GM12878 (cell line): ENCODE results near the gene SLX9. TPM values are rescaled to one million over a fixed set of nuclear protein-coding genes. Genes with fewer than 3 reads are reported as not detected.

ENCODE experiments used
- ATAC-seq: fragments of 200-7000 bp; cut with Tn5 transposase; 3 replicates; pipeline ENCODE4 v1.9.1; 2020; ENCODE audit warnings: mild to moderate bottlenecking, moderate library complexity
- BruUV-seq: library from RNA; stranded (reverse); fragments of 400-500 nt; replicated peaks from 2 replicates; lab custom pipeline; 2021; lab: Mats Ljungman, UMichigan
- CTCF ChIA-PET: fragments of 300-600 bp; sonication (Branson Sonifier 250); formaldehyde crosslinking; extraction: SDS; loops from one replicate; lab custom pipeline; 2021; ENCODE audit warnings: inconsistent platforms; lab: Yijun Ruan, JAX
- POLR2A ChIA-PET: fragments of 350-600 bp; formaldehyde crosslinking; extraction: SDS; loops from one replicate; lab custom pipeline; 2021; ENCODE audit warnings: inconsistent platforms; lab: Charles Lee
- RAD21 ChIA-PET: fragments of 300-600 bp; sonication (Branson Sonifier 250); formaldehyde crosslinking; loops from one replicate; lab custom pipeline; 2023; ENCODE audit warnings: antibody characterized with exemption; ENCODE audit not compliant: unreplicated experiment; lab: Charles Lee
- SMC1A ChIA-PET: fragments of 300-600 bp; sonication (Branson Sonifier 250); formaldehyde crosslinking; loops from one replicate; lab custom pipeline; 2023; ENCODE audit not compliant: unreplicated experiment, uncharacterized antibody; lab: Charles Lee
- DNase-seq: peaks from one replicate; pipeline ENCODE4 v3.0.0-alpha.2; 2011; ENCODE audit warnings: low read depth, low spot score
- FAIRE-seq: peaks from 3 replicates; lab custom pipeline; 2011; peaks lifted over from hg19 to GRCh38; lab: Jason Lieb, UNC
- H2AFZ ChIP-seq: 2 replicates; pipeline ENCODE4 v1.6.0; 2011; ENCODE audit warnings: low read depth, low read length, control low read depth; ENCODE audit not compliant: control insufficient read depth
- H3K27ac ChIP-seq: 2 replicates; pipeline ENCODE4 v1.5.1; 2011; ENCODE audit warnings: control low read depth; ENCODE audit not compliant: control insufficient read depth, insufficient read depth
- H3K27me3 ChIP-seq, 2 experiments: replicated peaks in 1 of 2; 2 replicates each; pipeline versions ENCODE4 v1.6.0 to v1.6.1; 2011; ENCODE audit warnings: low read length in 1 of 2; ENCODE audit not compliant: control insufficient read depth in 2 of 2, insufficient read depth in 2 of 2
- H3K36me3 ChIP-seq, 2 experiments: 2 replicates each; pipeline ENCODE4 v1.5.1; 2011; ENCODE audit warnings: low read length in 1 of 2; ENCODE audit not compliant: control insufficient read depth in 2 of 2, insufficient read depth in 2 of 2
- H3K4me1 ChIP-seq: 2 replicates; pipeline ENCODE4 v1.6.1; 2011; ENCODE audit warnings: mild to moderate bottlenecking, low read length, moderate library complexity, mixed read lengths; ENCODE audit not compliant: control insufficient read depth, insufficient read depth
- H3K4me2 ChIP-seq: 2 replicates; pipeline ENCODE4 v1.6.0; 2011; ENCODE audit warnings: control low read depth; ENCODE audit not compliant: control insufficient read depth, insufficient read depth
- H3K4me3 ChIP-seq: fragments of 200-600 bp; sonication (generic); 2 replicates; pipeline ENCODE4 v1.5.1; 2016
- H3K79me2 ChIP-seq: 2 replicates; pipeline ENCODE4 v1.6.0; 2011; ENCODE audit warnings: low read length; ENCODE audit not compliant: control insufficient read depth, insufficient read depth
- H3K9ac ChIP-seq: 2 replicates; pipeline ENCODE4 v1.8.0; 2011; ENCODE audit warnings: low read length, control low read depth, mixed read lengths; ENCODE audit not compliant: control insufficient read depth, insufficient read depth
- H3K9me3 ChIP-seq: replicated peaks from 3 replicates; pipeline ENCODE4 v1.5.1; 2011; ENCODE audit warnings: mild to moderate bottlenecking, low read length; ENCODE audit not compliant: control insufficient read depth, insufficient read depth
- H4K20me1 ChIP-seq: 2 replicates; pipeline ENCODE4 v1.6.0; 2011; ENCODE audit not compliant: control insufficient read depth, insufficient read depth
- ATF3 ChIP-seq: IDR thresholded peaks from 2 replicates; pipeline ENCODE4 v1.6.1; 2011; ENCODE audit warnings: low read depth, mild to moderate bottlenecking, low read length, moderate library complexity, borderline replicate concordance; ENCODE audit errors: extremely low read depth
- BACH1 ChIP-seq: fragments of 450-650 bp; IDR thresholded peaks from 2 replicates; pipeline ENCODE4 v1.6.1; 2017; ENCODE audit warnings: mild to moderate bottlenecking, borderline replicate concordance
- CHD2 ChIP-seq: IDR thresholded peaks from 2 replicates; pipeline ENCODE4 v1.6.1; 2011; ENCODE audit warnings: low read depth, low read length, improper control_type of control experiment, borderline replicate concordance
- CREB1 ChIP-seq: IDR thresholded peaks from 2 replicates; pipeline ENCODE4 v1.6.1; 2012; ENCODE audit warnings: low read depth, mild to moderate bottlenecking, inconsistent platforms
- EP300 ChIP-seq, 2 experiments: fragments of 150-350 bp in 1 of 2; IDR thresholded peaks; 2 replicates each; pipeline ENCODE4 v1.6.1; 2011 to 2012; ENCODE audit warnings: low read depth in 2 of 2, low read length in 2 of 2, borderline replicate concordance in 1 of 2, improper control_type of control experiment in 1 of 2, inconsistent platforms in 1 of 2; ENCODE audit not compliant: control insufficient read depth in 1 of 2
- JUNB ChIP-seq: IDR thresholded peaks from 2 replicates; pipeline ENCODE4 v1.6.1; 2016; ENCODE audit warnings: antibody characterized with exemption, mild to moderate bottlenecking
- JUND ChIP-seq: IDR thresholded peaks from 2 replicates; pipeline ENCODE4 v1.6.1; 2012; ENCODE audit warnings: low read depth, mild to moderate bottlenecking, low read length, improper control_type of control experiment, moderate library complexity
- PML ChIP-seq: IDR thresholded peaks from 2 replicates; pipeline ENCODE4 v1.6.1; 2012; ENCODE audit warnings: low read length, inconsistent platforms
- POU2F2 ChIP-seq: IDR thresholded peaks from 3 replicates; pipeline ENCODE4 v1.6.1; 2011; ENCODE audit warnings: low read depth, mild to moderate bottlenecking, low read length, borderline replicate concordance
- RFX5 ChIP-seq: IDR thresholded peaks from 2 replicates; pipeline ENCODE4 v1.6.1; 2011; ENCODE audit warnings: low read depth, low read length, improper control_type of control experiment
- SMARCA5 ChIP-seq: fragments of 450-650 bp; IDR thresholded peaks from 2 replicates; pipeline ENCODE4 v1.6.1; 2017; ENCODE audit warnings: mild to moderate bottlenecking
- SP1 ChIP-seq: IDR thresholded peaks from one replicate; pipeline ENCODE4 v1.6.1; 2011; ENCODE audit warnings: low read depth, low read length
- SUZ12 ChIP-seq: fragments of 200-600 bp; sonication (generic); IDR thresholded peaks from one replicate; pipeline ENCODE4 v1.6.1; 2018; ENCODE audit warnings: antibody characterized with exemption, mild to moderate bottlenecking; ENCODE audit not compliant: unreplicated experiment
- ZNF24 ChIP-seq: fragments of 450-650 bp; IDR thresholded peaks from 2 replicates; pipeline ENCODE4 v1.6.1; 2017; ENCODE audit warnings: antibody characterized with exemption, mild to moderate bottlenecking
- ZNF592 ChIP-seq: fragments of 450-650 bp; IDR thresholded peaks from 2 replicates; pipeline ENCODE4 v1.6.1; 2017; ENCODE audit warnings: mild to moderate bottlenecking, moderate library complexity
- WGBS: methylation state at CpG from one replicate; pipeline ENCODE4 v1.1.6; 2016; ENCODE audit warnings: low lambda C conversion rate; ENCODE audit not compliant: insufficient replicate concordance, insufficient coverage; ENCODE audit errors: missing lambda C conversion rate; 5-methylcytosine and 5-hydroxymethylcytosine counted together
- in situ Hi-C: fragments of 300-500 bp; cut with MboI; formaldehyde crosslinking; loops from 9 replicates; pipeline ENCODE4 v1.14.3; 2018; ENCODE audit warnings: mixed read lengths
- intact Hi-C: fragments of 100-400 bp; cut with micrococcal nuclease; formaldehyde crosslinking; loops from one replicate; pipeline ENCODE4 v1.14.2; 2022; ENCODE audit not compliant: unreplicated experiment
- polyA plus RNA-seq, 11 experiments: library from polyadenylated mRNA; depleted of rRNA in 4 of 11; unstranded in 6 of 11; stranded (reverse) in 5 of 11; fragments of >200 nt; fragmentation: Nextera tagmentation in 4 of 11; fragmentation: Illumina TruSeq in 1 of 11; extraction: Ambion mirVana in 4 of 11; extraction: Trizol in 1 of 11; gene quantifications; 1 replicate in 1 of 11; 2 replicates in 10 of 11; pipeline versions ENCODE4 v1.2.1 to v1.2.3, GENCODE V29; 2011 to 2016; ENCODE audit warnings: inconsistent platforms in 2 of 11, missing spikeins in 2 of 11, low read depth in 1 of 11
- total RNA-seq, 4 experiments: library from RNA; depleted of rRNA in 3 of 4; stranded (reverse); fragments of >200 nt in 3 of 4; fragmentation: Illumina TruSeq in 1 of 4; extraction: Trizol in 1 of 4; gene quantifications; 2 replicates each; pipeline versions ENCODE4 v1.2.1 to v1.2.3, GENCODE V29; 2013 to 2021
- TF ChIP-seq, protein P1 (sequence below): IDR thresholded peaks from 2 replicates; pipeline ENCODE4 v1.6.1; 2011; ENCODE audit warnings: mild to moderate bottlenecking, low read depth, low read length, moderate library complexity; ENCODE audit not compliant: insufficient replicate concordance

SLX9 gene
- total and polyA plus RNA-seq, 10 of the 15 experiments (the other 5 are each of a cell fraction or from before 2014, with no cell fraction given), result 0.69 to 81.3 (median 33.9) TPM

DNA sequence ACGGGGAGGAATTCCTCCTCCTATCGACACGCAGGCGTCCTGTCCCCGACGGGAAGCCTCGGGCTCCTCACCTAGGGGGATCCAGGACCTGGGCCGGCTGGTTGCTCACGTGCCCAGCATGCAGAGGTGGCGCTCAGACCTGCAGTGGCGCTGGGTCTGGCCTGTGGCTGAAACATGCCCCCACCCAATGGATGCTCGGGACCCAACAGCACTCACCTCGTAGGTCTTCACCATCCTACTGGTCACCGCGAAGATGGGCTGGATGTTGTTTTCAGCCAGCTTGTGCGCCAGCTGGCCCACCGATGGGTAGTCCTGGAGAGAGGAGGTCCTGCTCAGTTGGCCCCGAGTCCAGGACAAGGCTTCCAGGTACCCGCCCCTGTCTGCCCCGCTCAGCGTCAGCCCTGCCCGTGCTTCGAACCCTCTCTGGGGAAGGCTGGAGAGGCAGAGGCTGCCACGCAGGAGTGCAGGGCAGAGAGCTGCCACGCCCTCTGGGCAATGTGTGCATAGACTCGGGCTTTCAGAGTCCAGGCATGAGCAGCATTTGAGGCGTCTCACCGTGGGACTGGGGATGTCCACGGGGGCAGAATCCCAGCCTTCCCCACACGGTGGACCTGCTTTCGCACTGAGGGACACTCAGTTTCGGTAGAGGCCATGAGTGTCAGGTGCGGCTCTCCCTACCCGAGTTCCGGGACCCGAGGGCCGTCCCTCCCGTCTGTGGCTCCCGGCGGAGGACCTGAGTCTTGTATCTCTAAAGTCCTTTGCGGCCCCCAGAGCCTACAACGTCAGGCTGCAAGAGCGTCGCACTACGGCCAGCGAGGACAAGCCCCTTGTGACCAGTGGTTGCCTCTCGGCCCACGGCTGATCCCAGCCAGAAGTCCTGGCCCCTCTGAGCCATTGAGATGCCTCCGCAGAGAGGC lies 40.7 kb upstream of the SLX9 start:
- Histone ChIP-seq H3K36me3 (peaks cover 18 to 56% of the 10 kb centered on the region in 2 experiments), H3K27me3 (no peaks in the 10 kb centered on the region), H3K4me3 (no peak overlapping the region), H2AFZ (no peak overlapping the region), H3K9me3 (no peaks in the 10 kb centered on the region), H3K79me2 (no peaks in the 10 kb centered on the region), H3K27ac (no peak overlapping the region), H3K4me2 (no peak overlapping the region), H4K20me1 (no peaks in the 10 kb centered on the region), H3K9ac (no peak overlapping the region), H3K4me1 (no peaks in the 10 kb centered on the region)
- ChIA-PET RAD21 (interaction anchor here (1.5 kb wide), 1 partner anchor 9 kb away, joined by 4 read pairs; no protein-coding TSS in a partner anchor), POLR2A (no interaction called here), CTCF (interaction anchor here (1.3 kb wide), 1 partner anchor 34 kb away, joined by 4 read pairs; no protein-coding TSS in a partner anchor), SMC1A (no interaction called here)
- intact Hi-C loops, result no loop called here
- BruUV-seq, result no TSS peak
- TF ChIP-seq EP300 (IDR thresholded peaks at IDR 0.05; ENCODE audit: borderline replicate concordance in 1 of 2, control insufficient read depth in 1 of 2, low read depth in 2 of 2, low read length in 2 of 2) (no peak), BACH1 (no peak), SMARCA5 (no peak), CREB1 (no peak), JUNB (no peak), ATF3 (no peak), JUND (no peak), RFX5 (no peak), SUZ12 (no peak), CHD2 (no peak), ZNF24 (no peak), POU2F2 (no peak), ZNF592 (no peak), PML (no peak), SP1 (no peak)
- TF ChIP-seq, protein P1, sequence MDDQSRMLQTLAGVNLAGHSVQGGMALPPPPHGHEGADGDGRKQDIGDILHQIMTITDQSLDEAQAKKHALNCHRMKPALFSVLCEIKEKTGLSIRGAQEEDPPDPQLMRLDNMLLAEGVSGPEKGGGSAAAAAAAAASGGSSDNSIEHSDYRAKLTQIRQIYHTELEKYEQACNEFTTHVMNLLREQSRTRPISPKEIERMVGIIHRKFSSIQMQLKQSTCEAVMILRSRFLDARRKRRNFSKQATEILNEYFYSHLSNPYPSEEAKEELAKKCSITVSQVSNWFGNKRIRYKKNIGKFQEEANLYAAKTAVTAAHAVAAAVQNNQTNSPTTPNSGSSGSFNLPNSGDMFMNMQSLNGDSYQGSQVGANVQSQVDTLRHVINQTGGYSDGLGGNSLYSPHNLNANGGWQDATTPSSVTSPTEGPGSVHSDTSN, result no peak
- DNase-seq (no peak), ATAC-seq (no peak), FAIRE-seq (no peak)
- WGBS, result 94% methylated on average over 41 of the region's 49 CpGs
- in situ Hi-C loops, result no loop called here
